KBM-7 (cell line): ENCODE measurements around the gene CIB2.
"Not testable (repeated sequence)": the region's sequence is repeated elsewhere in the genome, so short reads cannot be mapped to it uniquely, and the experiment has no call there.

Source experiments
- DNase-seq: peaks from one replicate; pipeline ENCODE4 v3.0.0-alpha.2; 2015
- in situ Hi-C: fragments of 300-500 bp; cut with MboI; formaldehyde crosslinking; loops from 2 replicates; pipeline ENCODE4 v1.14.3; 2020; ENCODE audit warnings: low sequenced_read_pairs, low pct_unique_long_range_greater_than_20kb, mixed read lengths

CIB2 gene

DNA sequence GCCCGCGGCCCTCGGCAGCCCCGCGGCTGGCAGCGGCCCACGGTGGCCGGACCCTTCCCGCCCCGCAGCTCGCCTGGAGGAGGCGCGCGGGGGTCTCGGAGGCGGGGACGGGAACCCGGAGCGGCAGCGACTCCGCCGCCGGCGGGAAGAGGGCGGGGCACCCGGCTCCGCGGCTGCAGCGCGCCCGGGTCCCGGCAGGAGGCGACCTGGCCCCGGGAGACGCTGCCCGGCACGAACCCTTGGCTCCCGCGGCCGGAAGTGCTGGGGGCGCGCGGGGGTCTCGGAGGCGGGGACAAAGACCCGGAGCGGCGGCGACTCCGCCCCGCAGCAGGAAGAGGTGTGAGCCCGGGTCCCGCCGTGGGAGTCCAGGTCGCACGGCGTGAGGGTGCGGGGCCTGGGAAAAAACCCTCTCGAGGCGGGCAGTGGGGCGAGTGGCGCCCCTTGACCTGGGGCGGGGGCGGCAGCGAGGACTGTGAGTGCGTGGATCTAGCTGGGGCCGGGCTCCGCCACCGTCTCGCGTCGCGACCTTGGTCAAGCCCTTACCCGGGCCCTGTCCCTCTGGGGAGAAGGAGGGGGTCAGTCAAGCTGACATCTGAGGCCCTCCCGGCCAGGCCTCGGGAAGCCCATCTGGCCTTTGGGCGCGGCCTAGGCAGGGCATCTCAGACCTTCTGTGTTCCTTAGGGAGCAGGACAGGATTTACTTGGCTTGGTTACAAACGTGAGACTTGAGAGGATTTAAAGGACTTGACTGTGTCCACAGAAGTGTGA lies at the start of gene CIB2:
TSS of gene CIB2 (minus strand) at position 151 of the 767 bp plus-strand sequence. CDS start 230 bp downstream, outside the sequence.
- DNase-seq, result peak; percentile 91
- in situ Hi-C loops, result no loop called here

DNA sequence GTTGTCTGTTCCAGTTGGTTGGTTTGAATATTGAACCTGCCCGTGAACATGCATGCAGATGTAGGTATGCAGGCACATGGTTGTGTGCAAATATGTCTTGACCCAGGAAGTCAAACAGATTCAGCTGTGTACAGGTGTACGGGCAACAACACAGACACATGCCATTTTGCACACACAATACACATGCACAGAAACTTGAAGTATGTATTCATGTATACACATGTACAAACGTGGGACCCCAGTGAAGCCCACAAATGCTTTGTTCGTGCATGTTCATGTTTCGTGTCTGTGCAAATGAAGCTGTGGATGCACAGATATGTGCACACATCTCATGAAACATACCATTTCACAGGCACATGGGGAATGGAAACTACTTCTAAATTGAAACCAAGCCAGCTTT lies 48.7 kb upstream of the CIB2 start:
- no peak for DNase-seq
- in situ Hi-C loops, result no loop called here

DNA sequence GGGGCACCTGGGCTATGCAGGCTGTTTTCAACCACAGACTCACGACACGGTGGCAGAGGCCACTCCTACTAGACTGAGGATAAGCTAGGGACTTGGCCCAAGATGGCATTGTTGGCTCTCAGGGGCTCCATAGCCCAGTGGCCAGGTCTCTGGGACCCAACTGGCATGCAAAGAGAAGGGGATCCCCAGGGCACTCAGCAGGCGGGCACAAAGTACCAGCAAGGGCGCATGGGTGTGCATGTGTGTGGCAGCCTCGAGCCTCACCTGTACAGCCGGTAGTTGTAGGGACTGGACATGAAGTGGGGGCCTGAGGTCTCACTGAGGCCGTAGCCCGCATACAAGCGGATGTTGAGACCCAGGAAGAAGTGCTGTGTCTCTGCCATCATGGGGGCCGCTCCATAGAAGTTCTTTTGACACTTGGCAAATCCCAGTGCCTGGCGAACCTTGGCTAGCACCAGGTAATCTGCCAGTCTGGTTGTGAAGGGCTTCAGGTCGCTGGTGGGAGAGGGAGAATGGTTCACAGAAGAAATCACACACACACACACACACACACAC lies 48.1 kb upstream of the CIB2 start:
- DNase-seq, result no peak
- in situ Hi-C loops, result no loop called here

DNA sequence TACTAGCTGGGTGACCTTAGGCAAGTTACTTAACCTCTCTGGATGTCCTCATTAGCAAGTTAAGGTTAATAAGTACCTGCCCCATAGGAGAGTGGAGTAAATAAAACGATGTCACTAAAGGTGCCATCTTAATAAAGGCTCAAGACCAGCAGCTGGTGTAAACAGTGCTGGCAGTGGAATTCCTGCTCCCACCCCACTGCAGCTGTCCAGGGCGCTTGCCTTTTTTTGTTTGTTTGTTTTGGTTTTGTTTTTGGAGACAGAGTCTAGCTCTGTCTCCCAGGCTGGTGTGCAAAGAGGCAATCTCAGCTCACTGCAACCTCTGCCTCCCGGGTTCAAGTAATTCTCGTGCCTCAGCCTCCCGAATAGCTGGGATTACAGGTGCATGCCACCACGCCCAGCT lies 46.8 kb upstream of the CIB2 start:
- in situ Hi-C loops, result no loop called here
- no peak for DNase-seq

DNA sequence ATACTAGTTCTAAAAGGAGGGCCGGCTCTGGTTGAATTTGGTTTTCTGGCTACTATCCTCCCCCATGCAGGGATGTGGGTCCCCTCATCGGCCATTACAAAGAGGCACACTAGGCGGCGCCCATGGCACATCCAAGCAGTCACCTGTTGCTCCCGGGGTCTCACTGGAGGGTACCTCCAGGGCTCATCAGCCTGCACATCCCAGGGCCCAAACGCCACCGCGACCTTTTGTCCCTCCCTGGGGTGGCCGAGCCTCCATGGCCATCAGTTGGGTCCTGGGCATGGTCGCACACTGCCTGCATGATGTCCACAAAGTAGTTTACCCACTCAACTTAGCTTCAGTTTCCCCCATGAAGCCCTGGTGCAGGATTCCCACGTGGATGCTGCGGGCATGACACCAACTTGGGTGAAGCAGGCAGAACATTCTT lies 46.2 kb upstream of the CIB2 start:
- DNase-seq, result peak; percentile 77
- in situ Hi-C loops, result no loop called here

DNA sequence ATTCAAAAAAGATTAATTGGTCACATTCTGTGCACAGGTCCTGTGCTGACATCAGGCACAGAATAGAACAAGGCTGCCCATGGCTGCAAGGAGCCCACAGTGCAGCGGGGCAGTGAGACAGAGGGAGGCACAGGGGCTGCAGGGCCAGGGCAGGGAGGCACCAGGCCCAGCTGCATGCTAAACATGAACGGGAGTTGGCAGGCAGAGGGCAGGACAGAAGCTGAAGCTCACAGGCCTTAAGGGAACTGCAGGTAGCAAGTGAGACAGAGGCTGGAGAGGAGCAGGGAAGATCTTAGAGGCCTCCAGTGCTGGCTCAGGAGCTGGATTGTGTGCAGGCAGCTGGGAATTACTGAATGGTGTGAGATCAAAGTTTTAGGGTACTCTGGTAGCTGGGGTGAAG lies 44.1 kb upstream of the CIB2 start:
- no peak for DNase-seq
- in situ Hi-C loops, result no loop called here

DNA sequence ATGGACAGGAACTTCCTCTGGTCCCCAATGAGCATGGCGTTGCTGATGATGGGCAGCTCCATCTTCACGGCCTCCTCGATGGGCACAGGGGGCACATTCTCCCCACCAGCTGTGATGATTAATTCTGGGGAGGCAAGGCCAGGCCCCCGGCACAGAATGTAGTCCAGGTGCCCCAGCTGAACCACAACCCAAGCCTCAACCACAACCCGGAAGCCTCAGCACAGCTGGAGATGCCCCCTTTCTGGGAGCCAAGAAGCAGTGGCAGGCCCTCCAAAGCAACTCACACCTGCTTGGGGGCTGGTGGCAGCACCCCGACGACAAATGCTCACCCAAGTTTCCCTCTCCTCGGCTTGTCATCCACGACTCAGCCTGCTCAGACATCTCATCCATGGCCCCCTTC lies 43.2 kb upstream of the CIB2 start:
- in situ Hi-C loops, result no loop called here
- DNase-seq, result peak; percentile 76

DNA sequence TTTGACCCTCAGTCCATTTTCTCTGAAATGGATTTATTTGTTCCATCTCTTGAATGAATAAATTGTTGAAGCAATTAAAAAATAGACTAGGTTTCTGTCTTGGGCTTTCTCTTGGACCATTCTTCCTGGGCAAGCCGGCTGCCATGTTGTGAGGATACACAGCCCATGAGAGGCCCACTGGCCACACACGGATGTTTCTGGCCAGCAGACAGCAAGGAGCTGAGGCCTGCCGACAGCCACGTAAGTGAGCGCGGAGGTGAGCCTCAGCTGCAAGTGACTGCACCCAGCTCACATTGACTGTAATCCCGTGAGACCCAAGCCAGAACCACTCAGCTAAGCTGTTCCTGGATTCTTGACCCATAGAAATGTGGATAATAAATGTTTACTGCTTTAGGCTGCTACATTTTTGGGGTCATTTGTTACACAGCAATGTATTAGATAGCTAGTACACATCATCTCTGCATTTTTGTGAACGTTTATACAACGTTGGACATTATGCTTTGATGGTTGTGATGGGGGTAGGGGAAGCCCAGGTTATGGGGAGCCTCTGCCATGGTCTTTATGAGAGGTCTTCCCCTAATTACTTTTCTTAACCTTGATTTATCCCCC lies 40.7 kb upstream of the CIB2 start:
- in situ Hi-C loops, result no loop called here
- DNase-seq, result no peak

DNA sequence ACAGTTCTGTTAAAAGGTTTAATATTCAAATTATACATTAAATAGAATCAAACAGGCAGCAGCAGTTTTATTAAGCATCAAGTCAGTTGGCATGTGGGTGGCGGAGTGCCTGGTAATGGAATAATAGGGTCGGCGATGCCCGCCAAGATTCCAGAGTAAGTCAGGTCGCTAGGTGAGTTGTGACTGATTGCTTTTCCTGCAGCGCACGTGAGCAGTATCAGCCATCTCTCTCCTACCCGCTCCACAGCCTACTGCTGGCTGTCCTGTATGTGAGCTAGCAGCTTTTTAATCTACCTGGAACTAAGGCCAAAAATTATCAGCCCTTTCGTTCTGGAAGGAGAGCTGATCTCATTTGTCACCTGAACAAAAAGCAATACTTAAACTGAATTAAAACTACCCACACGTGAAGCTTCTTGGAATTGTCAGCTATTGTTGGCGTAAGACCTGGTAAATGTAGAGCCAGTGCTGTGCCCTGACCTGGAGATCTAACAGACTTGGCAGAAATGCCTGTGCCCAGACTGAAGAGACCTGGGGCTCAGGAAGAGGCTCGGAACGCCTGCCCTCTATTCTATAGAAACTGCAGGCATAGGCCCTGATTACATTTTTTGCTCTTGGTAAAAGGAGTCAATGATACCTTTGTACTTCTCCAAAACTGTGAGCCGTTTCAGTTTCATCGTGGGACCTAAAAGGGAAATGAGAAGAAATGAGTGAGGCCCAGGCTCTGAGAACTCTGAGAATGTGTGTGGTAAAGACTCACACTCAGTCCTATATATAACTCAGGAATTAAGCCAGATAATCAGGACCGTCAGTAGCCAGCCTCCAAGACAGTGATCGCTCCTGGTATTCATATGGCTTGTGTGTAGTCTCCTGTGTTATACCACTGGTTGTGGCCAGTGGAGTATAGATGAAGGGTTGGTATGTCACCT lies 39.9 kb upstream of the CIB2 start:
- DNase-seq, result peak; percentile 63
- in situ Hi-C loops, result no loop called here

DNA sequence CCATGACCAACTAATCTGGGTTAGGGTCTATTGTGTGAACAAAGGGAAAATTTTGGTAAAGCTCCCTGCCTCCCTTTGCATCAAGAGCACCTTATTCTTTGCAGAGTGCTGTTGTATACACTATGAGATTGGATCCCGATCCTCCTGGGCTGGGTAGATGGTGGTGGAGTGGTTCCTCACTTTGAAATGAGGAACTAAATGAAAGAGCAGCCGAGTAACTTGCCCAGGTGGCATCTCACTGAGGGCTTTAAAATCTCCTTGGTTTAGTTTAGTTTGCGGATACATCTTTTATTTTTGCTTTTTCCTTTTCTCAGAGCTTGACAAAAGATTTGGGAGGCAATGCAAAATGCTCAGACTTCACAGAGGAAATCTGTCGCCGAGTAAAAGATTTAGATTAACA lies 37.4 kb upstream of the CIB2 start:
- DNase-seq, result peak; percentile 47
- in situ Hi-C loops, result no loop called here

DNA sequence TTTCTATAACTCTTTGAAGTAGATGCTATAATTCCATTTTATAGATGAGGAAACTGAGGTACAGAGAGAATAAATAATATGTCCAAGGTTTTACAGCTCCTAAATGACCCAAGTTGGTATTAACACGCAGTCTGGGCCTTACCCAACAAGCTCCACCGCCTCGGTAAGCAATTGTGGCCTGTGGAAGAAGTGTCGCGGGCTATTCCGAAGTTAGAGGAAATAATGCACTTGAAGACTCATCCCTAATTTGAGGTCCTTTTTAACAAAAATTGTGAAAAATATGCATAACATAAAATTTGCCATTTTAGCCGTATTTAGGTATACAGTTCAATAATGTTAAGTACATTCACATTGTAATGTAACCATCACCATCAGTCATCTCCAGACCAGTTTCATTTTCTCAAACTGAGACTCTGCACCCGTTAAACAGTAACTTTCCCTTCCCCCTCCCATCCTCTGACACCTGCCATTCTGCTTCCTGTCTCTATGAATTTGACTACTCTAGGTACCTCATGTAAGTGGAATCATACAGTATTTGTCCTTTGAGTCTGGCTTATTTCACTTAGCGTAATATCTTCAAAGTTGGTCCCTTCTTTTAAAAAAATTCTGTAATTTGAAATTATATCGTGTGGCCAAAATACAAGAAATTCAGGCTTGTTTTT lies 36.1 kb upstream of the CIB2 start:
- DNase-seq, result no peak

DNA sequence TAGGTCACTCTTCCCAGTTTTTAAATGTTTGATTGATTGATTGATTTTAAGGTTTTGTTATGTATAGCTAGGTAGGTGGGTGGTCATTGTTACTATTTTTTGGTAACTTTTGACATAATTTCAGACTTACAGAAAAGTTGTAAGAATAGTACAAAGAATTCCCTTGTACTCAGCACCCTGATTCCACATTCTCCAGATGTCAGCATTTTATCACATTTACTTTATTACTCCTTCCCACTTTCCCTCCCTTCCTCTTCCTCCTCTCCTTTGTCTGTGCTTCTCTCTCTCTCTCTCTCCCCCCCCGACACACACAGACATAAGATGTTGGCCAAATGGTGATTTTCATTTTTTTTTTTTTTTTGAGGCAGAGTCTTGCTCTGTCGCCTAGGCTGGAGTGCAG lies 32.8 kb upstream of the CIB2 start:
- in situ Hi-C loops, result no loop called here
- no peak for DNase-seq

More for the DNA sequence above, 36.1 kb upstream of the CIB2 start:
- in situ Hi-C loops, result no loop called here

DNA sequence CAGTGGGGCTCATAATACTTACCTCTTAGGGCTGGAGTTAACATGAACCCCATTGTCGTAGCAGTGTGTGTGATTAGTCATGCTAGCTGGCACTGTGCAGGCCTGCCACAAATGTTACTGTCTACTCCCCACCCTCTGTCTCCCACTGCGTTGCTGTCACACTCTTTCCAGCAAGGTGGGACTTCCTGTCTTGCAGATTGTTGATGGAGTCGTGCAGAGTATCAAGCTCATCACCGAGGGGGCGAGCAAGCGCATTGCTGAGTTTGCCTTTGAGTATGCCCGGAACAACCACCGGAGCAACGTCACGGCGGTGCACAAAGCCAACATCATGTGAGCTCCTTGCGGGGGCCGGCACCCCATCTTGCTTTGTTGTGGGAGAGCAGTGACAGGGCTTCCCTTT lies 30.8 kb upstream of the CIB2 start:
- in situ Hi-C loops, result no loop called here
- DNase-seq, result no peak

DNA sequence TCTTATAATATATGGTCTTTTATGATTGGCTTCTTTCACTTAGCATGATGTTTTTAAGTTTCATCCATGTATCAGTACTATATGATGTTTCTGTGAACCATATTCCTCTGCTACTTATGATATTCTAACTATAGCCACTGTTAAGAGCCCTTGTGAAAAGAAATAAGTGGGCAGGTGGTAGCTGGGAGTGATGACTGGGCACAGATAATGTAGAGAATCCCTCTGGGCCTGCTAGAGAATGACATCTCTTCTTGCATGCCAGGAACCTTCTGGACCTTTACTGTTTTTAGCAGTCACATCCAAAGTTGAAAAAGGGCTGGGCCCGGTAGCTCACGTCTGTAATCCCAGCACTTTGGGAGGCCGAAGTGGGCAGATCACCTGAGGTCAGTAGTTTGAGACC lies 28.1 kb upstream of the CIB2 start:
- no peak for DNase-seq
- in situ Hi-C loops, result no loop called here

DNA sequence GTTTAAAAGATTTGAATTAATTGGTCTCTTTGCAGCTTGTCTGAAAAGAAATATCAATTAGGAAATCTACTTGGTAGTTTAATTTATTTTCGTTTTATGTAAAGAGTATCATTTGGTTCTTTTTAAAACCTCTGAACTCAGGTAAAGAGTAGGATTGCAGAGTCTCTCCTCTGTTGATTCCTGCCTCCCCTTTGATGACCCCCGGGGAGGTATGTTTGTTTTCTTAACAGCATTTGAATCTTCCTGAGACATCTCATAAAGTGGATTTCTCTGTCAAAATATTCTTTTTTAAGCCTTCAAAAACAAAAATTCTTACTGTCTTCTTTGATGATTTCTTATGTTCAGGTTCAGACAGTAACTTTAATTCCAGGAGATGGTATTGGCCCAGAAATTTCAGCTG lies 26.0 kb upstream of the CIB2 start:
- in situ Hi-C loops, result no loop called here
- no peak for DNase-seq

DNA sequence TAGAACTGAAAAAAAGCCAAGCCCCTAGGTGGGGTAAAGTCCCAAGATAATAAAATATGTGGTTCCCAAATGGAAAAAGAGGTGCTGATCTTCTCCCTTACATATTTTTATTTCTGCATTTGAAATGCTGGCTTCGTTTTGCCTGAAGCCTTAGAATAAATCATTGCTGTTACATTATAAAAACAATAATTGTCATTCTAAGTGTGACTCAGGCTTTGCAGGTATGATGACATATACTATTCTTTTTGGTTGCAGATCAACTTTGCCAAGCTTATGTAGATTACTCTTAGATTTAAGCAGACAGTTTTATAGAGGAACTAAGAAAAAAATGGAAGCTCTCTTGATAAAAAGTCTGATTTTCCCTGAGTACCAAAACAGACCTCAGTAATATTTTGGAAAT lies 25.4 kb upstream of the CIB2 start:
- DNase-seq, result no peak
- in situ Hi-C loops, result no loop called here

DNA sequence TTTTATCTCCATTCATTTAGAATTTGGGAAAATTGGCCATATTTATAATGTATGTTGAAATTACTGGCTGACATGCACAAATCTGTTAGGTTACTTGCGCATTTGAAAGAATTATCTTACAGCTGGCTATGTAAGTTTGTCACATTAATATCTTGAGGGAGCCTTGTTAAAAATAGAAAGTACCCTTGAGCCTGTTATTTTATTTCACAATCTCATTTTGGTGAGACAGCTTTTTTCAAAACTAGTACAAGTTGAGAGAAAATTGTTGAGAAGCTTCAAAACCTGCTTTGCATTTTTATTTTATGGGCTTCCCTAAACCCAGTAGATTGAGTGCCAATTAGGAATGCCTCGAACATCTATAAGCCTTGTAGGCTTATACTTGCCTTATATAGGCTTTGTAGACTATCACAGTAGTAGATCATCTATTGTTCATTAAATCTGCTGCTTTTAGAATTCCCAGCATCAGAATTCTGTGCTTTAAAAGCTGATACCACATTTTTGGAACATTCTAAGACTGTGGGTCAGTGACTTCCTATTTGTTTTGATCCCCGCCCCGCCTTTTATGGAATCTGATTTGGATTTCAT lies 24.2 kb upstream of the CIB2 start:
- no peak for DNase-seq
- in situ Hi-C loops, result no loop called here

DNA sequence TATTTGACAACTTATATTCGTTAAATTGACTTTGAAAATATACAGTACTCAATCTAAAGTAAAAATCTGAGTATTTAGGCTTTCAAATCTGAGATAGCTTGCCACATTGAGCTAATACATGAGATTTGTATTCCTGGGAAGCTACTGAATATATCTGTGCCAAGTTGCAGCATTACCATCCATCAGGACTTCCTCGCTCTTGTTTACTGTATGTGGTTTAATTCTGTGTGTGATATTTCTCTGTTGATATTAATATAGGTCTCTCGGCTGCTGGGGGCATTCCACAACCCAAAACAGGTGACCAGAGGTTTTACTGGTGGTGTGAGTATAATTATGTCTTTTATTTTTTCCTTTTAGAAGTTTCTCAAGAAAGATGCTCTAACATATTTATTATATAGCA lies 23.7 kb upstream of the CIB2 start:
- DNase-seq, result no peak
- in situ Hi-C loops, result no loop called here

DNA sequence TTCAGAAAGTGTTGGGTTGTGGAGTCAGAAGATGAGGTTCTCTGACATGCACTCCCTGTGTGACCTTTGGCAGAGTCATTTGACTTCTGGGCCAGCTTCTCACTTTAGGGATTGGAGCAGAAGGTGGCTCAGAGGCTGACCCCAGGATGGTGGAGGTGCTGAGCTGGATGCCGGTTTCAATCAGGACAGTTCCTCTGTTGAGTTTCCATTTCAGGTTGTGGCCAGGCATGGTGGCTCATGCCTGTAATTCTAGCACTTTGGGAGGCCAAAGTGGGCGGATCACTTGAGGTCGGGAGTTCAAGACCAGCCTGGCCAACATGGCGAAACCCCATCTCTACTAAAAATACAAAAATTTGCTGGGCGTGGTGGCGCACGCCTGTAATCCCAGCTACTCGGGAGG lies 19.8 kb upstream of the CIB2 start:
- in situ Hi-C loops, DNase-seq: not testable (repeated sequence)
